ENCODE results near the gene ZNF675.
"Not testable (repeated sequence)": the region's sequence is repeated elsewhere in the genome, so short reads cannot be mapped to it uniquely, and the experiment has no call there.

Gene ZNF675

DNA sequence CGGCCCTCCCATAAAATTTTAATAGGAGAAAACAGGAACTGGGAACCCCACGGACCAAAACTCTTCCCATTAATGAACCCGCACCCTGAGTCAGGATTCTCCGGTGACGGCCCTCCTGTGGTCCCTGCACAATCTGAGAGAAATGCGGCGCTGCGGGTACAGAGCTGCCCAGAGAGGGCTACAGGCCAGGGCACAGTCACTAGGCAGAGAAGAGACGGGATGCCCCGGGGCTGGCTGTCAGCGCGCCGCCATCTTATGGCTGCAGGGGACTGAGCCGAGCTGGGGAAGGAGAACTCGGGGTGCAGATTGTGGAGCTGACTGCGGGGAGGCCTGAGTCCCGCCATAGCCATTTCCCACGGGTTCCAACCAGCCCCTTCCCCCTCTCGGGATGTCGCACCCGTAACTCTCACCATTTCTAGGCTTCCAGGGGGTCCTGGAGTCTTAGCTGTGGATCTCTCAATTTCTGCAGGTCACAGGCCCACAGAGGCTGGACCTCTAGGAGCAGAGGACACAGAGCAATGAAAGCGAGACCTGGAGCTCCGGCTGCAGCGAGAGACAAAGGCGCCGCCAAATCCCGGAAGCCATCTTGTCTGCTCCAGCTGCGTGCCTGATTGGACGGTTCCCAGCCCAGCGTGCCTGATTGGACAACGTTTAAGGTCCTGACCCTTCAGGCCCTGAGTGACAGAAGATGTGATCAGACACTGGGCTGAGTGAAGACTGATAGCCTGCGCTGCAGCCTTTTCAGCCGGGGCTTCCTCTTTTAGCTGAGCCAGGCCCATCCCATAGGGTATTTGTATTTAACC lies at the start of gene ZNF675:
TSS of gene ZNF675 (minus strand) at position 592 of the 803 bp plus-strand sequence. CDS start at position 413, 179 bp downstream.
- peak; percentile 97 for DNase-seq

DNA sequence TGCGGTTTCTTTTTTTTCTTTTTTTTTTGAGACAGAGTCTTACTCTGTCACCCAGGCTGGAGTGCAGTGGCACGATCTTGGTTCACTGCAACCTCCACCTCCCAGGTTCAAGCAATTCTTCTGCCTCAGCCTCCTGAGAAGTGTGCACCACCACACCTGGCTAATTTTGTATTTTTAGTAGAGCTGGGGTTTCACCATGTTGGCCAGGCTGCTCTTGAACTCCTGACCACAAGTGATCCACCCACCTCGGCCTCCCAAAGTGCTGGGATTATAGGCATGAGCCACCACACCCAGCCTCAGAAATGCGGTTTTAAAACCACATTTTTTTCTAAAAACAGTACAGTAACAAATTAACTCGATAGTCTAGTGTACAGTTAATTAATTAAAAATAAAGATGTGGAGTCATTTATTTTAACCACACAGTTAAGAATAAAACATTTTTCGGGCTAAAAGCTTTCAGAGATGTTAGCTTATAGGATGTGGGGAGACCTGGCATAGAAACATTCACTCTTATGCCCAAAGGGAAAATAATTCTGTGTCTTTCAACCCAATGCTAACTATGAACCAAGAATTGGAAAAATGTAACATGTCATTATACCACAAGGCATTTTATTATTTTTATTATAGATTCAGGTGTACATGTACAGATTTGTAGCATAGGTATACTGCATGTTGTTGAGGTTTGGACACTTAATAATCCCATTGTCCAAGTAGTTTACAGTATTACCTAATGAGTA lies 43.9 kb upstream of the ZNF675 start:
- not testable (repeated sequence) for DNase-seq

GRCh38 chr19:23724161-23724560 lies 37.1 kb upstream of the ZNF675 start:
- peak; percentile 87 for DNase-seq

DNA sequence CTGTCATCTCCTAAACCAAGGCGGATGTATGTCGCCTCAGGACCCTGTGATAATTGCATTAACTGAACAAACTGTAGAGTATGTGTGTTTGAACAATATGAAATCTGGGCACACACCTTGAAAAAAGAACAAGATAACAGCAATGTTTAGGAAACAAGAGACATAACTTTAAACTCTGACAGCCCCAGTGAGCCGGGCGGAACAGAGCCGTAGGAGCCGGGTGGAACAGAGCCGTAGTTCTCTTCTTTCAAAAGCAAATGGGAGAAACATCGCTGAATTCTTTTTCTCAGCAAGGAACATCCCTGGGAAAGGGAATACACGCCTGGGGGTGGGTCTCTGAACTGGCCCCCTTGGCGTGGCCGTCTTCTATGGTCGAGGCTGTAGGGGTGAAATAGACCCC lies 31.8 kb upstream of the ZNF675 start:
- DNase-seq, result peak; percentile 82

GRCh38 chr19:23716792-23717191 lies 29.8 kb upstream of the ZNF675 start:
- no peak for DNase-seq

DNA sequence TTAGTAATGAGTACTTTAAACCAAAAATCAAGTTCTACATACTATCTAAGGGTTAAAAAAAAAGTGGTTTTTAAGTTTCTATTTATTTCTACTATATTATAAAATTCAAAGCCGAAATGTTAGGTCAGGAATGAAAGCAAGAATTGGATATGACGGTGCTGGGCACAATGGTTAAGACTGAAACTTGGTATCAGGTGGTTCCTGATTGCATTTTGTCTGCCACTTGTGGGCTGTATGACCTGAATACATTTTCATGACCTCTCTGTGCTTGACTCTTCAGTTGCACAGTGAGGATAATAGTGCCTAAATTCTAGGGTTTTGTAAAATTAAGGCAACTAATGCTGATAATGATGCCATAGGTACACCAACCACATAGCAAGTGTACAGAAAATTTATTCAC lies 22.3 kb upstream of the ZNF675 start:
- DNase-seq, result no peak

DNA sequence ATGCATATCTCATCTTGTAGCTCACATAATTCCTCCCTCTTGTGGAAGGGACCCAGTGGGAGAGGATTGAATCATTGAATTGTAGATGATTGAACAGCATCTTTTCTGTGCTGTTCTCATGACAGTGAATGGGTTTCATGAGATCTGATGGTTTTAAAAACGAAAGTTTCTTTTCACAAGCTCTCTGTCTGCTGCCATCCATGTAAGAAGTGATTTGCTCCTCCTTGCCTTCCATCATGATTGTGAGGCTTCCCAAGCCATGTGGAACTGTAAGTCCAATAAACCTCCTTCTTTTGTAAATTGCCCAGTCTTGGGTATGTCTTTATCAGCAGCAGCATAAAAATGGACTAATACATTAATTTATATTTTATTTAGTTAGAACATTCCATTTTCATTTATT lies 19.6 kb upstream of the ZNF675 start:
- no peak for DNase-seq

DNA sequence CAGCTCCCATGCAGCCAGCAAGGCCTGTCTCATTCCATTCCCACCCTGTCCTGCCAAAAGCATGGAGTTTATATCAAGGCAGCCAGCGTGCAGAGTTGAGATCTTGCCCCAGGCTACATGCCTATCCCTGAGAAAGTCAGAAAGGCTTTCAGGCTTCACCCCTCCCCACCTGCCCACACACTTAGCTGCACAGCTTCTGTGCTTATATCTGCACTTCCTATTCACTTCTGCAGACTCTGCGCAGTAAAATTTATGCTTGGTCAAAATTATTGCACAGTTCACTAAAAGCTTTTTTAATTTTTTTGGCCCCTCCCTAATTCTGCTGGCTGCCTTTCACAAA lies 12.5 kb upstream of the ZNF675 start:
- no peak for DNase-seq

- peak; percentile 83 for DNase-seq
Measured at GRCh38 chr19:23698711-23699520, 11.9 kb upstream of the ZNF675 start.

GRCh38 chr19:23692937-23693336 lies 5.9 kb upstream of the ZNF675 start:
- peak; percentile 59 for DNase-seq

DNA sequence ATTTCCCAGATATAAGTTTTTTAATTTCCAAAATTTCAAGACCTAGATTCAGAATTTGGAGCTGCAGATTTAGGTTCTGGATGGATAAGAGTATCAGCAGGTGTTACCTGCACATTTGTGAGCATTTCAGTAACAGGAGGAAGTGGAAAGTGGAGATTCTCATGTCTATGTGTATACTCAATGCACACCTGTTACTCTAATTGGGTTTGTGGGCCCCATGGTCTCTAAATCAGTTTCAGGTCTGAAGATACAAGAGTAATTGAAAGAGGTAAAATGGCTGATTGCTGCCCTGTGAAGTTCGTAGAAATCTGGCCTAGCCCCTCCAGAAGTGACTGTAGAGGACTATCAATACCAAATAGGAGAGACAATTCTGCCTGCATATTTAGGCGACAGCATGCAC lies 13.9 kb downstream of the ZNF675 start:
- DNase-seq, result no peak

DNA sequence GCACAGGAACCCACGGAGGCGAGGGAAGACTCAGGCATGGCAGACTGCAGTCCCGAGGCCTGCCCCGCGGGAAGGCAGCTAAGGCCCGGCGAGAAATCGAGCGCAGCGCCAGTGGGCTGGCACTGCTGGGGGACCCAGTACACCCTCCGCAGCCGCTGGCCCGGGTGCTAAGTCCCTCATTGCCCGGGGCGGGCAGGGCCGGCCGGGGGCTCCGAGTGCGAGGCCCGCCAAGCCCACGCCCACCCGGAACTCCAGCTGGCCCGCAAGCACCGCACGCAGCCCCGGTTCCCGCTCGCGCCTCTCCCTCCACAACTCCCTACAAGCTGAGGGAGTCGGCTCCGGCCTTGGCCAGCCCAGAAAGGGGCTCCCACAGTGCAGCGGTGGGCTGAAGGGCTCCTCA lies 18.4 kb downstream of the ZNF675 start:
- not testable (repeated sequence) for DNase-seq

- DNase-seq, result no peak
Measured at GRCh38 chr19:23665651-23666410, 21.2 kb downstream of the ZNF675 start.

GRCh38 chr19:23649817-23650216 lies 37.2 kb downstream of the ZNF675 start:
- DNase-seq, result not testable (repeated sequence)
